HAP-1 (cell line): Measurements from ENCODE around the gene FHIP1A.

Source experiments
- DNase-seq, 2 experiments: peaks; one replicate each; pipeline ENCODE4 v3.0.0-alpha.2; 2016 to 2020; ENCODE audit warnings: low spot score in 2 of 2
- H3K27me3 ChIP-seq: fragments of 250-450 bp; sonication (Bioruptor Pico); 2 replicates; pipeline ENCODE4 v1.5.1; 2020; ENCODE audit warnings: low read depth, mild to moderate bottlenecking, moderate library complexity
- H3K36me3 ChIP-seq: fragments of 250-450 bp; sonication (Bioruptor Pico); replicated peaks from 2 replicates; pipeline ENCODE4 v1.5.1; 2020; ENCODE audit warnings: mild to moderate bottlenecking
- H3K4me1 ChIP-seq: fragments of 250-450 bp; sonication (Bioruptor Pico); 2 replicates; pipeline ENCODE4 v1.5.1; 2020; ENCODE audit warnings: mild to moderate bottlenecking
- H3K4me3 ChIP-seq: fragments of 250-450 bp; sonication (Bioruptor Pico); 2 replicates; pipeline ENCODE4 v1.5.1; 2020; ENCODE audit warnings: mild to moderate bottlenecking, moderate library complexity
- H3K9me3 ChIP-seq: fragments of 250-450 bp; sonication (Bioruptor Pico); 2 replicates; pipeline ENCODE4 v1.5.1; 2020; ENCODE audit warnings: mild to moderate bottlenecking, moderate library complexity
- in situ Hi-C: fragments of 300-500 bp; cut with MboI; formaldehyde crosslinking; loops from 3 replicates; pipeline ENCODE4 v1.14.3; 2020; ENCODE audit warnings: low sequenced_read_pairs, inconsistent platforms, mixed read lengths

Gene FHIP1A

DNA sequence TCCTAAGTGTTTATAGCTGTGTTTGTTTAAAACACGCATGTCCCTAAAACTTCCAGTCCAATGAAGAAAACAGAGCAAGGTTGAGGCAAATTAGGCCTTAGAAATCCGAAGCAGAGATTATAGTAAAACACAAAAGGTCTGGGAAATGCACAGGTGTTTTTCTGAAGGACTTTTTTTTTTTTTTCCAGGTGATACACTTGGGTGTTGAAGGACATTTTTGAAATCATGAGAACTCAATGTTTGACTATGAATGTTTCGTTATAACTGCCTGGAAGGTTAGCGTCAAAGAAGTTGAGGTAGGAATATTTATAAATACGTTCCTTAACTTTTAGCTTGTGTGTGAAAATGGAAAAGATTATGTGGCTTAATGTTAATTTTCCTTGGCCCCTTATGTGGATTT is 45.5 kb downstream of the FHIP1A start:
- no peaks in the 10 kb centered on the region for H3K4me1 ChIP-seq
- no peaks in the 10 kb centered on the region for H3K9me3 ChIP-seq
- no peaks in the 10 kb centered on the region for H3K27me3 ChIP-seq
- no peak for DNase-seq
- no peaks in the 10 kb centered on the region for H3K36me3 ChIP-seq
- no peak overlapping the region for H3K4me3 ChIP-seq
- in situ Hi-C loops, result no loop called here

DNA sequence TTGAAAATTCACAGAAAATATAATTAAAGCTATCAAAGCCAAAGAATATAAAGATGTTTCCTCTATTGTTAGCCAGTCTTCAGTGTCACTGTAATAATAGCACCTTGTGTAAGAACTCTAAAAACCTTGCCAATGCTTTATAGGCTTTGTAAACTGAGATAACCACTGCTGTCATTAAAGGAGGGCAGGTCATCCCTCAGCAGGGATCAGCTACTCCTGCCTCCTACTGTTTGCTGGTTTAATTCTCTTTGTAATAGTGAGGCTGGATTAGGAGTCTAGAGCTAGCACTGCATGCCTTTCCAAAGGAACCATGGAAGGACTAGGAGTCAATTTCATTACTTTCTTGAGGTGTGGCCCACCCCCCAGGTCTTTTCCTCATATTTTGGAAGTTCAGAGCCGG is 46.2 kb downstream of the FHIP1A start:
- no peak for DNase-seq
- in situ Hi-C loops, result no loop called here
- Histone ChIP-seq H3K9me3 (no peaks in the 10 kb centered on the region), H3K27me3 (no peaks in the 10 kb centered on the region), H3K4me1 (peaks cover under 1% of the 10 kb centered on the region), H3K4me3 (no peak overlapping the region), H3K36me3 (no peaks in the 10 kb centered on the region)

DNA sequence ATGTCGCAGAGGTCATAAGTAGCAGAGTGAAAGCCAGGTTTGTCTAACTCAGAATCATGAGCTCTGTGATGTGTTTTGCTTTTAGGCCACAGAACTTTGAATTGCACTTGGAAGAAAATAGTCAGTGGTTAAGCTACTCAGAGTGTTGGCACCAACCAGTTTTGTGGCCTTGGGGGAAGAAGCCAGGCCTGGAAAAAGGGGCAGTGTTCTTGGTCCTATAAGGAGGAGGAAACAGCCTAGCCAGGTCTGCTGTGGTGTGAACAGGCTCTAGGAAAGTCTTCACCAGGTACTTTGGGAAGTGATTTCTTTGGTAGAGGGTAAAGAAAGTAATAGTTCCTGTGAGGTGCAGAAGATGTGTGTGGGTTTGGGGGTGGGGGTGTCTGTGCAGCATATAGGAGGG is 49.2 kb downstream of the FHIP1A start:
- H3K27me3 ChIP-seq, result no peaks in the 10 kb centered on the region
- in situ Hi-C loops, result no loop called here
- peaks cover 5% of the 10 kb centered on the region for H3K4me1 ChIP-seq
- H3K4me3 ChIP-seq, result no peak overlapping the region
- H3K9me3 ChIP-seq, result 0 out of 2 replicates have a peak, but pooled peaks cover 4% of the 10 kb centered on the region
- no peak for DNase-seq
- H3K36me3 ChIP-seq, result no peaks in the 10 kb centered on the region
